HG03565 (cell line): ENCODE measurements around the gene TMEM37.

Source experiments
- ATAC-seq: cut with Tn5 transposase; IDR thresholded peaks from one replicate; pipeline ENCODE4 v1.9.1; 2021; ENCODE audit warnings: mild to moderate bottlenecking, moderate library complexity; ENCODE audit not compliant: unreplicated experiment

Gene TMEM37

GRCh38 chr2:119476301-119477112 lies 44.9 kb downstream of the TMEM37 start:
- ATAC-seq: peak; percentile 60

- no peak for ATAC-seq
These were observed 45.5 kb downstream of the TMEM37 start for GRCh38 chr2:119477113-119477505.

DNA sequence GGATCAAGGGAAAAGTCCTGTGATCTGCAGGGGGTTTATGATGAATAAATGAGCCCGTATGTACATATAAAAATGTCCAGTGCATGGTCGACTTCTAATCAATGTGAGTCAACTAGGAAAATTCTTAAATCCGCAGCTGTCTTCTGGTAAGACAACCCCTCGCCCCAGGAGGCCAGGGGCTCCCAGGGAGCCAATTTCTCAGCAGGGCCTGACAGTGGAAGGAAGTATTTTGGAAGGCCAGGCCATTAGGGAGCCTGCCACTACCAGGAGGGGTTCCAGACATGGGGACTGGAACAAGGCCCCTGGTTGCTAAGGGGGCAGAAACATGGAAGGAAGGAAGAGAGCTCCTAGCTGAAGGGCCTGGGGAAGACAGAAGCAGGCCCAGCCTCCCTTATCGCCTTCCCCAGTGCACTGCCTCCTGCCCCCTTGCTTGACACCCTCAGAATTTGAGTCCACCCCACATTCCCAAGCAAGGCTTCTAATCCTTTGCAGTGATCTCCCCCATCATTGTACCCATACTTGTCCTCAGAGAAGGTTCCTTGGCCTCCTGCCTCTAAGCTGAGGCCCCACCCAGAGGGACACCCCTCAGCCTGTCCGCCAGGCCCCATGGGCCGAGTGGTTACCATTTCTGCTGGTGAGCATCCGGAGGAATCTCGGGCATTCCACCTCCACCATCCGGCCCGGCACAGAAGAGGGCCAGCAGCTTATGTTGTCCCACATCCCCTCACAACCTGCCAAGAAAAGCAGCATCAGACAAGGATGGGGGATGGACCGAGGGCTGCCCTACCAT lies 46.7 kb downstream of the TMEM37 start:
- ATAC-seq: no peak

DNA sequence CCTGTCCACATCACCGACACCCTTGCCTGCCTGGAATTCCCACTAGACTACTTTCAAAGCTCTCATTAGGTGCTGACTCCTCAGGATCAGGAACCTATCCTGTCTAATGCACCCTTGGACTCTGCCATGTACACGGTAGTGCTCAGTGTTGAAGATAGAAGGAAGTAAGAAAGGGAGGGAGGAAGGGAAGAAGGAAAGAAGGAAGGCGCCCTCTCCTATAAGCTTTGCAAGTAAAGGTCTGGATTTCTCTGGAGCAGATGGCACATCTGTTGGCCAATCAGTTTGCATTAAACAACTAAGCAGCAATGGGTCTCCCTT lies 47.3 kb downstream of the TMEM37 start:
- no peak for ATAC-seq

DNA sequence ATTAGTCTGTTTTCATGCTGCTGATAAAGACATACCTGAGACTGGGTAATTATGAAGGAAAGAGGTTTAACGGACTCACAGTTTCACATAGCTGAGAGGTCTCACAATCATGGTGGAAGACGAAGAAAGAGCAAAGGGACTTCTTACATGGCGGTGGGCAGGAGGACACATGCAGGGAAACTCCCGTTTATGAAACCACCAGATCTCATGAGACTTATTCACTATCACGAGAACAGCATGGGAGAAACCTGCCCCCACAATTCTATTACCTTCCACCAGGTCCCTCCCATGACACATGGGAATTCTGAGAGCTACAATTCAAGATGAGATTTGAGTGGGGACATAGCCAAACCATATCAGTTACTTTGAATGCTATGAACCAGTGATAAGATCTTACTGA lies 48.5 kb downstream of the TMEM37 start:
- no peak for ATAC-seq

GRCh38 chr2:119480718-119481142 lies 49.1 kb downstream of the TMEM37 start:
- no peak for ATAC-seq

- ATAC-seq: no peak
These were observed 50.1 kb downstream of the TMEM37 start for GRCh38 chr2:119481501-119482455.

GRCh38 chr2:119482481-119483394 lies 51.1 kb downstream of the TMEM37 start:
- ATAC-seq: no peak

GRCh38 chr2:119483395-119483753 lies 51.7 kb downstream of the TMEM37 start:
- no peak for ATAC-seq

DNA sequence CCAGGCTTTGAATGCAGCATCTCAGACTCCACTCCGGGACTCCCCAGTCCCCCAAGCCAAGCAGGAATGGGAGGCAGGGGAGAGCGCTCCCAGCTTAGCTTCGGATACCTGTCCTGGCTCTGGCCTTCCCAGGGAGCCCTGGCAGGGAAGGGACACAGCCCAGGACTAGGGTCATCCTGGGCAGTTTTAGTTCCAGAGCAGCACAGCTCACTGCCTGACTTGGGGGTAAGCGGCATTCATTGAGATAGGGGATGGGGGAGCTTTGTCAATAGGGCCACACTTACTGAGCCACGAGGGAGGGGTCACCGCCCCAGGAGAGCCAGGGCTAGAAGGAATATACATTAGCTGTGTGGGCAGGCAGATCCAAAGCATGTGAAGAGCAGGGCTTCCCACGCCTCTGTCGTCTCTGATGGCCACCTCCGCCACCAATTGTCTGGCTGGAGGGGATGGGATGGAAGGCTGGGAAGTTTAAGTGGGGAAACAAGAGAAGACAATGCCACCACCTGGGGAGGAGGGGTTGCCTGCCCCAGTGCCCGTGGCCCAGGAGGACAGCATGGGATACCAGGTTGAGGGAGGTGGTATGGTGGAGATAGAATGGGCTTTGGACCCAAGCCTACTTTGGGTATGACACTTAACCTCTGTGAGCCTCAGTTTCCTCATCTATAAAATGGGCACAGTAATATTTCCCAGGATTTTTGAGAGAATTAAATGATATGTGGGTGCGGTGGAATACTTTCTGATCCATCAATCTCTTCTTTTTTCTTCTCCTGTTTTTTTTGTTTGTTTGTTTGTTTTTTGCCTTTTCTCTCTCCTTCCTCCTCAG lies 52.5 kb downstream of the TMEM37 start:
- ATAC-seq: no peak

DNA sequence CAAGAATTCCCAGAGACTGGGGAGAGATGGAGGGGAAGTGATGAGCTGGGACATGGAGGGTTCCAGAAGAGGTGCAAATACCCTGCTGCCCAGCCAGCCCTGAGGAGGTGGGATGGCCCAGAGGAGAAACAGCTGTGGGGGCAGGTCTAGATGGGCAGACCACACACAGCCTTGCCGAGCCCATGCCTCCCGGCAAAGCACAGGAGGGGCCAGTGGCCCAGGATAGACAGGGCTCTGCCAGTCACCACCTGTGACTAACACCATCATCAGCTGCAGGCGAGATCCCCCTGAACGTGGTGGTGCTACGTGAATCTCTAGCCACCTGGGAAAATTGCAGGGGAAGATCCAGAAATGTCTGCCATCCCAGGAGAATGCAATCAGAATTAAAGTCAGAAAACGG lies 53.2 kb downstream of the TMEM37 start:
- ATAC-seq: no peak

GRCh38 chr2:119485336-119486110 lies 53.9 kb downstream of the TMEM37 start:
- no peak for ATAC-seq

GRCh38 chr2:119486196-119486827 lies 54.7 kb downstream of the TMEM37 start:
- ATAC-seq: no peak

GRCh38 chr2:119486886-119487285 lies 55.2 kb downstream of the TMEM37 start:
- no peak for ATAC-seq

DNA sequence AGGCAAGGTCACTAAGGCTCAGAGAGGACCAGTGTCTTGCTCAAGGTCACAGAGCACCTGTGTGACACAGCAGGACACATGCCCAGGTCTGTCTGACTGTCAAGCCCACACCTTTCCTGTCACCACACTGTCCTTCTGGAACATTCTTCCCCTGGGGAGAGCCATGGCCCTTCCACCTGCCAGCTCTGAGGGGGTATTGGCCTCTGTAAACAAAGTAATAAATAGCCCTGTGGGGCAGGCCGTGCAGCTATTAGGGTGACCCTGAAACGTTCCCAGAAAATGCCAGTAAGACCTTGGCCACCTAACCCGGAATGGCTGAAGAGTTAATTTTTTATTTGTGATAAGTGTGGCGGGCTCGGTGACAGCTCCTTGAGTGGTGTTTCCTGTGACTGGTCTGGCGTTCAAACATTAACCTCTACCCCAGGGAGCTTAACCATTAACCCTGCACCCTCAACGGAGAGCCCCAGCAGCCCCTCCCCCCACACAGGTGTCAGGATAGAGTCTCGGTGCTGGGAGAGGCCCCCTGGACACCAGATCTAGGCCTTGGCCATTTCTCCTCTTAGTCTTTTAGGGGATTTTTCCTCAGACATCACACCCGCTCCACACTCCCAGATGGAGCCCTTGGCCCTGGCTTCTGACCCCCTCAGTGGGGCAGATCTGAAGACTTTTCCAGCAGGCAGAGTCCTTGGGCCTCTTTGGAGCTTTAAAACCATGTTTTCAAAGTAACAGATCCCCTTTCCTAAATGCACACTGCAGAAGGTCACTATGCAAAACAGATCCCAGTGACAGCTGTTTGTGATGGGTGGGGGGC lies 56.0 kb downstream of the TMEM37 start:
- no peak for ATAC-seq
